Measurements from ENCODE around the gene SYT9.
"Not testable (repeated sequence)": the region's sequence is repeated elsewhere in the genome, so short reads cannot be mapped to it uniquely, and the experiment has no call there.

SYT9 gene

GRCh38 chr11:7321473-7322450 is 70.1 kb downstream of the SYT9 start:
- H3K9me3 Mint-ChIP-seq = no peaks in the 10 kb centered on the region
- H3K36me3 Mint-ChIP-seq (ENCODE audit: insufficient read depth) = no peaks in the 10 kb centered on the region
- peaks cover 12 to 17% of the 10 kb centered on the region in 2 donors for H3K27me3 Mint-ChIP-seq
- H3K4me1 Mint-ChIP-seq (ENCODE audit: low read depth in 2 of 2) = no peaks in the 10 kb centered on the region
- H3K4me3 Mint-ChIP-seq = no peak overlapping the region
- DNase-seq = no peak
- no peak for ATAC-seq (replicated peaks)
- no peak overlapping the region for H3K27ac Mint-ChIP-seq

- ATAC-seq (replicated peaks) = no peak
- no peaks in the 10 kb centered on the region for H3K9me3 Mint-ChIP-seq
- no peaks in the 10 kb centered on the region for H3K4me1 Mint-ChIP-seq (ENCODE audit: low read depth in 2 of 2)
- no peak for DNase-seq
- no peak overlapping the region for H3K27ac Mint-ChIP-seq
- H3K4me3 Mint-ChIP-seq = no peak overlapping the region
- peaks cover 11 to 17% of the 10 kb centered on the region in 2 donors for H3K27me3 Mint-ChIP-seq
- H3K36me3 Mint-ChIP-seq (ENCODE audit: insufficient read depth) = no peaks in the 10 kb centered on the region
Observed at GRCh38 chr11:7332451-7332850, 80.7 kb downstream of the SYT9 start.

GRCh38 chr11:7332962-7333361 is 81.3 kb downstream of the SYT9 start:
- DNase-seq (no peak), ATAC-seq (replicated peaks) (no peak)
- Mint-ChIP-seq H3K27ac (no peak overlapping the region), H3K4me1 (ENCODE audit: low read depth in 2 of 2) (no peaks in the 10 kb centered on the region), H3K9me3 (no peaks in the 10 kb centered on the region), H3K36me3 (ENCODE audit: insufficient read depth) (no peaks in the 10 kb centered on the region), H3K4me3 (no peak overlapping the region), H3K27me3 (peaks cover 11 to 21% of the 10 kb centered on the region in 2 donors)

- not testable (repeated sequence) for H3K27ac Mint-ChIP-seq; ATAC-seq (replicated peaks); H3K36me3 Mint-ChIP-seq (ENCODE audit: insufficient read depth); H3K4me1 Mint-ChIP-seq (ENCODE audit: low read depth in 2 of 2); H3K4me3 Mint-ChIP-seq; DNase-seq
- peaks cover 24 to 37% of the 10 kb centered on the region in 2 donors for H3K27me3 Mint-ChIP-seq
- H3K9me3 Mint-ChIP-seq = peaks cover 2 to 12% of the 10 kb centered on the region in 2 donors
Observed at GRCh38 chr11:7335442-7335841, 83.7 kb downstream of the SYT9 start.

- DNase-seq (no peak), ATAC-seq (replicated peaks) (no peak)
- Mint-ChIP-seq H3K4me3 (no peak overlapping the region), H3K27me3 (peaks cover 36 to 53% of the 10 kb centered on the region in 2 donors), H3K36me3 (ENCODE audit: insufficient read depth) (no peaks in the 10 kb centered on the region), H3K27ac (no peak overlapping the region), H3K9me3 (peaks cover 2 to 12% of the 10 kb centered on the region in 2 donors), H3K4me1 (ENCODE audit: low read depth in 2 of 2) (no peaks in the 10 kb centered on the region)
Observed at GRCh38 chr11:7341551-7341950, 89.8 kb downstream of the SYT9 start.

- DNase-seq = no peak
Observed at GRCh38 chr11:7347611-7348431, 96.1 kb downstream of the SYT9 start.

GRCh38 chr11:7348432-7349304 is 97.0 kb downstream of the SYT9 start:
- Mint-ChIP-seq H3K4me1 (ENCODE audit: low read depth in 2 of 2) (no peaks in the 10 kb centered on the region), H3K9me3 (no peaks in the 10 kb centered on the region), H3K4me3 (no peak overlapping the region), H3K27me3 (peaks cover 27 to 47% of the 10 kb centered on the region in 2 donors), H3K27ac (no peak overlapping the region), H3K36me3 (ENCODE audit: insufficient read depth) (no peaks in the 10 kb centered on the region)
- no peak for ATAC-seq (replicated peaks)
- no peak for DNase-seq

More at GRCh38 chr11:7347611-7348431, 96.1 kb downstream of the SYT9 start:
- ATAC-seq (replicated peaks) = no peak
- no peaks in the 10 kb centered on the region for H3K4me1 Mint-ChIP-seq (ENCODE audit: low read depth in 2 of 2)
- no peak overlapping the region for H3K27ac Mint-ChIP-seq
- no peaks in the 10 kb centered on the region for H3K9me3 Mint-ChIP-seq
- peaks cover 27 to 47% of the 10 kb centered on the region in 2 donors for H3K27me3 Mint-ChIP-seq
- no peak overlapping the region for H3K4me3 Mint-ChIP-seq
- no peaks in the 10 kb centered on the region for H3K36me3 Mint-ChIP-seq (ENCODE audit: insufficient read depth)

GRCh38 chr11:7351228-7351627 is 99.5 kb downstream of the SYT9 start:
- no peak for ATAC-seq (replicated peaks)
- Mint-ChIP-seq H3K4me1 (ENCODE audit: low read depth in 2 of 2) (no peaks in the 10 kb centered on the region), H3K9me3 (no peaks in the 10 kb centered on the region), H3K4me3 (no peak overlapping the region), H3K27me3 (peaks cover 13 to 39% of the 10 kb centered on the region in 2 donors), H3K27ac (no peak overlapping the region), H3K36me3 (ENCODE audit: insufficient read depth) (no peaks in the 10 kb centered on the region)
- no peak for DNase-seq

- H3K27me3 Mint-ChIP-seq = peaks cover 12 to 36% of the 10 kb centered on the region in 2 donors
Observed at GRCh38 chr11:7353100-7353499, 101.4 kb downstream of the SYT9 start.

GRCh38 chr11:7364660-7365059 is 113.0 kb downstream of the SYT9 start:
- no peaks in the 10 kb centered on the region for H3K36me3 Mint-ChIP-seq (ENCODE audit: insufficient read depth)
- no peak overlapping the region for H3K27ac Mint-ChIP-seq
- H3K9me3 Mint-ChIP-seq = no peaks in the 10 kb centered on the region
- H3K4me3 Mint-ChIP-seq = no peak overlapping the region
- DNase-seq (no peak), ATAC-seq (replicated peaks) (no peak)
- H3K4me1 Mint-ChIP-seq (ENCODE audit: low read depth in 2 of 2) = no peaks in the 10 kb centered on the region
- peaks cover 1 to 4% of the 10 kb centered on the region in 2 donors for H3K27me3 Mint-ChIP-seq

More at GRCh38 chr11:7353100-7353499, 101.4 kb downstream of the SYT9 start:
- DNase-seq (peak in 1 of 3 experiments; percentile 1), ATAC-seq (replicated peaks) (no peak)
- Mint-ChIP-seq H3K27ac (no peak overlapping the region), H3K4me3 (no peak overlapping the region), H3K4me1 (ENCODE audit: low read depth in 2 of 2) (no peaks in the 10 kb centered on the region), H3K9me3 (no peaks in the 10 kb centered on the region), H3K36me3 (ENCODE audit: insufficient read depth) (no peaks in the 10 kb centered on the region)

- Mint-ChIP-seq H3K27me3 (peaks cover 8 to 15% of the 10 kb centered on the region in 2 donors), H3K27ac (no peak overlapping the region), H3K9me3 (no peaks in the 10 kb centered on the region), H3K4me1 (ENCODE audit: low read depth in 2 of 2) (no peaks in the 10 kb centered on the region), H3K36me3 (ENCODE audit: insufficient read depth) (no peaks in the 10 kb centered on the region), H3K4me3 (no peak overlapping the region)
- ATAC-seq (replicated peaks) (no peak), DNase-seq (no peak)
Observed at GRCh38 chr11:7367803-7368202, 116.1 kb downstream of the SYT9 start.

- ATAC-seq (replicated peaks) = no peak
- Mint-ChIP-seq H3K4me3 (no peak overlapping the region), H3K36me3 (ENCODE audit: insufficient read depth) (no peaks in the 10 kb centered on the region), H3K4me1 (ENCODE audit: low read depth in 2 of 2) (no peaks in the 10 kb centered on the region), H3K27me3 (peaks cover 31 to 37% of the 10 kb centered on the region in 2 donors), H3K27ac (no peak overlapping the region), H3K9me3 (no peaks in the 10 kb centered on the region)
- no peak for DNase-seq
Observed at GRCh38 chr11:7376386-7376785, 124.7 kb downstream of the SYT9 start.

GRCh38 chr11:7381937-7382336 is 130.2 kb downstream of the SYT9 start:
- peaks cover 7 to 12% of the 10 kb centered on the region in 2 donors for H3K27me3 Mint-ChIP-seq
- ATAC-seq (replicated peaks) = no peak

More at GRCh38 chr11:7381937-7382336, 130.2 kb downstream of the SYT9 start:
- no peak overlapping the region for H3K27ac Mint-ChIP-seq
- H3K9me3 Mint-ChIP-seq = no peaks in the 10 kb centered on the region
- H3K4me3 Mint-ChIP-seq = no peak overlapping the region
- H3K4me1 Mint-ChIP-seq (ENCODE audit: low read depth in 2 of 2) = no peaks in the 10 kb centered on the region
- DNase-seq = no peak
- no peaks in the 10 kb centered on the region for H3K36me3 Mint-ChIP-seq (ENCODE audit: insufficient read depth)

Measured in effector memory CD8-positive, alpha-beta T cell (primary cell).